GM18498 (cell line): ENCODE data around the gene GALR2.

Source experiments
- ATAC-seq: cut with Tn5 transposase; IDR thresholded peaks from one replicate; pipeline ENCODE4 v1.9.1; 2021; ENCODE audit warnings: mild to moderate bottlenecking, moderate library complexity; ENCODE audit not compliant: unreplicated experiment

The GALR2 gene

GRCh38 chr17:76124582-76125390 lies 50.2 kb downstream of the GALR2 start:
- ATAC-seq, result no peak

GRCh38 chr17:76125391-76125675 lies 50.8 kb downstream of the GALR2 start:
- ATAC-seq, result no peak

GRCh38 chr17:76125922-76126321 lies 51.3 kb downstream of the GALR2 start:
- ATAC-seq, result no peak
